GM23338 (cell line): ENCODE data around the gene OR1N2. TPM values are rescaled to one million over a fixed set of nuclear protein-coding genes. Genes with fewer than 3 reads are reported as not detected.

Experiments used
- ATAC-seq: fragments of 200-7000 bp; cut with Tn5 transposase; 3 replicates; pipeline ENCODE4 v1.9.1; 2020
- DNase-seq: peaks from one replicate; pipeline ENCODE4 v3.0.0-alpha.2; 2015; ENCODE audit warnings: low spot score
- H2AFZ ChIP-seq: fragments of 200-600 bp; sonication (generic); 2 replicates; pipeline ENCODE4 v1.8.0; 2016; ENCODE audit warnings: antibody characterized with exemption, mild to moderate bottlenecking, moderate library complexity
- H3F3A ChIP-seq: fragments of 200-600 bp; sonication (generic); replicated peaks from 2 replicates; pipeline ENCODE4 v1.8.0; 2017; ENCODE audit warnings: antibody characterized with exemption, mixed run types, low read depth
- H3K27ac ChIP-seq: fragments of 200-600 bp; sonication (generic); 2 replicates; pipeline ENCODE4 v1.6.1; 2016; ENCODE audit warnings: low read depth
- H3K27me3 ChIP-seq: fragments of 200-600 bp; sonication (generic); 2 replicates; pipeline ENCODE4 v1.8.0; 2016; ENCODE audit warnings: mild to moderate bottlenecking, mixed run types, moderate library complexity; ENCODE audit not compliant: insufficient read depth
- H3K36me3 ChIP-seq: fragments of 200-600 bp; sonication (generic); 2 replicates; pipeline ENCODE4 v1.8.0; 2016; ENCODE audit warnings: mild to moderate bottlenecking; ENCODE audit not compliant: insufficient read depth
- H3K4me1 ChIP-seq: fragments of 200-600 bp; sonication (generic); 2 replicates; pipeline ENCODE4 v1.8.0; 2016; ENCODE audit warnings: mild to moderate bottlenecking, moderate library complexity; ENCODE audit not compliant: insufficient read depth
- H3K4me2 ChIP-seq: fragments of 200-600 bp; sonication (generic); 2 replicates; pipeline ENCODE4 v1.7.1; 2017; ENCODE audit warnings: mixed run types
- H3K4me3 ChIP-seq: fragments of 200-600 bp; sonication (generic); 2 replicates; pipeline ENCODE4 v1.6.1; 2016; ENCODE audit warnings: mixed run types
- H3K79me2 ChIP-seq: fragments of 200-600 bp; sonication (generic); replicated peaks from 2 replicates; pipeline ENCODE4 v1.8.0; 2017; ENCODE audit warnings: mild to moderate bottlenecking; ENCODE audit not compliant: insufficient read depth
- H3K9me2 ChIP-seq: fragments of 200-600 bp; sonication (generic); 2 replicates; pipeline ENCODE4 v1.8.0; 2017; ENCODE audit not compliant: insufficient read depth
- H4K20me1 ChIP-seq: fragments of 200-600 bp; sonication (generic); replicated peaks from 2 replicates; pipeline ENCODE4 v1.8.0; 2017; ENCODE audit warnings: mild to moderate bottlenecking; ENCODE audit not compliant: insufficient read depth
- H3K27ac Mint-ChIP-seq: 2 replicates; pipeline ENCODE4 v1.8.0; 2020; ENCODE audit warnings: inconsistent platforms, mild to moderate bottlenecking, moderate library complexity, mixed read lengths
- H3K27me3 Mint-ChIP-seq: 3 replicates; pipeline ENCODE4 v1.8.0; 2022; ENCODE audit warnings: low read depth, mild to moderate bottlenecking, moderate library complexity, mixed read lengths, inconsistent platforms; ENCODE audit not compliant: insufficient read depth, poor library complexity
- H3K36me3 Mint-ChIP-seq: 3 replicates; pipeline ENCODE4 v1.8.0; 2021; ENCODE audit warnings: low read depth, mild to moderate bottlenecking, inconsistent platforms, moderate library complexity, mixed read lengths
- H3K4me1 Mint-ChIP-seq: 3 replicates; pipeline ENCODE4 v1.8.0; 2020; ENCODE audit warnings: mild to moderate bottlenecking, inconsistent platforms, mixed read lengths
- H3K4me3 Mint-ChIP-seq: 3 replicates; pipeline ENCODE4 v1.8.0; 2021; ENCODE audit warnings: moderate library complexity, mild to moderate bottlenecking, inconsistent platforms, mixed read lengths
- H3K9me3 Mint-ChIP-seq: 3 replicates; pipeline ENCODE4 v1.8.0; 2020; ENCODE audit warnings: moderate library complexity, mild to moderate bottlenecking, inconsistent platforms, mixed read lengths
- CREB1 ChIP-seq: fragments of 250-450 bp; sonication (Bioruptor Pico); IDR thresholded peaks from 2 replicates; pipeline ENCODE4 v1.5.0; 2020; ENCODE audit warnings: low read depth, mild to moderate bottlenecking, moderate library complexity
- EZH2 ChIP-seq: fragments of 200-600 bp; sonication (generic); IDR thresholded peaks from one replicate; pipeline ENCODE4 v1.8.0; 2017; ENCODE audit warnings: antibody characterized with exemption, mild to moderate bottlenecking, low read depth; ENCODE audit not compliant: unreplicated experiment
- POLR2AphosphoS5 ChIP-seq: IDR thresholded peaks from 2 replicates; pipeline ENCODE4 v1.6.1; 2016; ENCODE audit warnings: antibody characterized with exemption, low read depth
- ZNF114 ChIP-seq: fragments of 250-450 bp; sonication (Bioruptor Pico); IDR thresholded peaks from 2 replicates; pipeline ENCODE4 v1.5.0; 2020; ENCODE audit warnings: mild to moderate bottlenecking, moderate library complexity
- ZNF331 ChIP-seq: fragments of 250-450 bp; sonication (Bioruptor Pico); IDR thresholded peaks from 2 replicates; pipeline ENCODE4 v1.5.0; 2020; ENCODE audit warnings: low read depth, mild to moderate bottlenecking, moderate library complexity
- polyA plus RNA-seq: library from polyadenylated mRNA; unstranded; fragments of >200 nt; fragmentation: Nextera tagmentation; extraction: Ambion mirVana; gene quantifications from 2 replicates; pipeline ENCODE4 v1.2.1, GENCODE V29; 2016
- total RNA-seq: library from RNA; depleted of rRNA; stranded (reverse); fragments of >200 nt; shearing (Covaris generic); gene quantifications from 2 replicates; pipeline ENCODE4 v1.2.3, GENCODE V29; 2014
- TF ChIP-seq, protein P1 (sequence below): IDR thresholded peaks from 2 replicates; pipeline ENCODE4 v1.6.1; 2016; ENCODE audit warnings: antibody characterized with exemption
- TF ChIP-seq, protein P2 (sequence below), 2 experiments: fragments of 200-600 bp in 1 of 2; sonication (generic) in 1 of 2; conservative IDR thresholded peaks; 2 replicates each; pipeline versions ENCODE4 v1.5.1 to v1.6.1; 2016 to 2017; ENCODE audit warnings: antibody characterized with exemption in 2 of 2, low read depth in 2 of 2, mild to moderate bottlenecking in 2 of 2, moderate library complexity in 1 of 2
- TF ChIP-seq, protein P3 (sequence below): fragments of 250-450 bp; sonication (Bioruptor Pico); IDR thresholded peaks from 2 replicates; pipeline ENCODE4 v1.5.0; 2020; ENCODE audit warnings: mild to moderate bottlenecking, moderate library complexity

OR1N2 gene
- total and polyA plus RNA-seq, 2 experiments from 2014 or later, result not detected

DNA sequence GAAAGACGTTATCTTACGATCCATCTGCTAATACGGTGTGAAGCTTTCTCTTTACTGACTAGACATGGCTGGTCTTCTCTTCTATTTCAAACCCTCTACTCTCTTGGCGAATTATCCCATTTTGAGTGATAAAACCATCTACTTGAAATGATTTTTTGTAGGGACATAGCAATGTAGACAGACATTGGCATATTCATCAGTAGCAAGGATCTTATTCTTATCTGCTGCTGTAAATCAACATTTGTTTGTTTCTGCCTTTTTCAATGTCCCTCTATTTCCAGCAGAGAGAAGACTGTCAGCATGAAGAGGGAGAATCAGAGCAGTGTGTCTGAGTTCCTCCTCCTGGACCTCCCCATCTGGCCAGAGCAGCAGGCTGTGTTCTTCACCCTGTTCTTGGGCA, 34.1 kb upstream of the OR1N2 start, which contains the start of gene OR1J4:
Gene OR1J4 (plus strand): TSS at position 301 of the 400 bp plus-strand sequence. CDS start 0 bp downstream, at position 301.
- H3K4me1 ChIP-seq, result no peaks in the 10 kb centered on the region
- peaks cover 7% of the 10 kb centered on the region; the same call in 1 of the 2 replicates for H3K27me3 ChIP-seq
- Mint-ChIP-seq H3K4me3 (no peak within 1 kb of the TSS), H3K27ac (no peak within 1 kb of the TSS), H3K27me3 (no peaks in the 10 kb centered on the region), H3K9me3 (peaks cover 34% of the 10 kb centered on the region), H3K4me1 (no peaks in the 10 kb centered on the region), H3K36me3 (no peaks in the 10 kb centered on the region; the same call in 2 of the 3 replicates)
- no peak within 1 kb of the TSS for H3K4me2 ChIP-seq
- TF ChIP-seq, protein P1, sequence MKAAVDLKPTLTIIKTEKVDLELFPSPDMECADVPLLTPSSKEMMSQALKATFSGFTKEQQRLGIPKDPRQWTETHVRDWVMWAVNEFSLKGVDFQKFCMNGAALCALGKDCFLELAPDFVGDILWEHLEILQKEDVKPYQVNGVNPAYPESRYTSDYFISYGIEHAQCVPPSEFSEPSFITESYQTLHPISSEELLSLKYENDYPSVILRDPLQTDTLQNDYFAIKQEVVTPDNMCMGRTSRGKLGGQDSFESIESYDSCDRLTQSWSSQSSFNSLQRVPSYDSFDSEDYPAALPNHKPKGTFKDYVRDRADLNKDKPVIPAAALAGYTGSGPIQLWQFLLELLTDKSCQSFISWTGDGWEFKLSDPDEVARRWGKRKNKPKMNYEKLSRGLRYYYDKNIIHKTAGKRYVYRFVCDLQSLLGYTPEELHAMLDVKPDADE, result no peak
- TF ChIP-seq POLR2AphosphoS5 (no peak), ZNF331 (CRISPR knock-in tag) (no peak), CREB1 (CRISPR knock-in tag) (no peak), EZH2 (no peak), ZNF114 (CRISPR knock-in tag) (no peak)
- TF ChIP-seq, protein P2, sequence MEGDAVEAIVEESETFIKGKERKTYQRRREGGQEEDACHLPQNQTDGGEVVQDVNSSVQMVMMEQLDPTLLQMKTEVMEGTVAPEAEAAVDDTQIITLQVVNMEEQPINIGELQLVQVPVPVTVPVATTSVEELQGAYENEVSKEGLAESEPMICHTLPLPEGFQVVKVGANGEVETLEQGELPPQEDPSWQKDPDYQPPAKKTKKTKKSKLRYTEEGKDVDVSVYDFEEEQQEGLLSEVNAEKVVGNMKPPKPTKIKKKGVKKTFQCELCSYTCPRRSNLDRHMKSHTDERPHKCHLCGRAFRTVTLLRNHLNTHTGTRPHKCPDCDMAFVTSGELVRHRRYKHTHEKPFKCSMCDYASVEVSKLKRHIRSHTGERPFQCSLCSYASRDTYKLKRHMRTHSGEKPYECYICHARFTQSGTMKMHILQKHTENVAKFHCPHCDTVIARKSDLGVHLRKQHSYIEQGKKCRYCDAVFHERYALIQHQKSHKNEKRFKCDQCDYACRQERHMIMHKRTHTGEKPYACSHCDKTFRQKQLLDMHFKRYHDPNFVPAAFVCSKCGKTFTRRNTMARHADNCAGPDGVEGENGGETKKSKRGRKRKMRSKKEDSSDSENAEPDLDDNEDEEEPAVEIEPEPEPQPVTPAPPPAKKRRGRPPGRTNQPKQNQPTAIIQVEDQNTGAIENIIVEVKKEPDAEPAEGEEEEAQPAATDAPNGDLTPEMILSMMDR (conservative IDR thresholded peaks at IDR 0.05; ENCODE audit: low read depth in 2 of 2), result no peak
- TF ChIP-seq, protein P3, sequence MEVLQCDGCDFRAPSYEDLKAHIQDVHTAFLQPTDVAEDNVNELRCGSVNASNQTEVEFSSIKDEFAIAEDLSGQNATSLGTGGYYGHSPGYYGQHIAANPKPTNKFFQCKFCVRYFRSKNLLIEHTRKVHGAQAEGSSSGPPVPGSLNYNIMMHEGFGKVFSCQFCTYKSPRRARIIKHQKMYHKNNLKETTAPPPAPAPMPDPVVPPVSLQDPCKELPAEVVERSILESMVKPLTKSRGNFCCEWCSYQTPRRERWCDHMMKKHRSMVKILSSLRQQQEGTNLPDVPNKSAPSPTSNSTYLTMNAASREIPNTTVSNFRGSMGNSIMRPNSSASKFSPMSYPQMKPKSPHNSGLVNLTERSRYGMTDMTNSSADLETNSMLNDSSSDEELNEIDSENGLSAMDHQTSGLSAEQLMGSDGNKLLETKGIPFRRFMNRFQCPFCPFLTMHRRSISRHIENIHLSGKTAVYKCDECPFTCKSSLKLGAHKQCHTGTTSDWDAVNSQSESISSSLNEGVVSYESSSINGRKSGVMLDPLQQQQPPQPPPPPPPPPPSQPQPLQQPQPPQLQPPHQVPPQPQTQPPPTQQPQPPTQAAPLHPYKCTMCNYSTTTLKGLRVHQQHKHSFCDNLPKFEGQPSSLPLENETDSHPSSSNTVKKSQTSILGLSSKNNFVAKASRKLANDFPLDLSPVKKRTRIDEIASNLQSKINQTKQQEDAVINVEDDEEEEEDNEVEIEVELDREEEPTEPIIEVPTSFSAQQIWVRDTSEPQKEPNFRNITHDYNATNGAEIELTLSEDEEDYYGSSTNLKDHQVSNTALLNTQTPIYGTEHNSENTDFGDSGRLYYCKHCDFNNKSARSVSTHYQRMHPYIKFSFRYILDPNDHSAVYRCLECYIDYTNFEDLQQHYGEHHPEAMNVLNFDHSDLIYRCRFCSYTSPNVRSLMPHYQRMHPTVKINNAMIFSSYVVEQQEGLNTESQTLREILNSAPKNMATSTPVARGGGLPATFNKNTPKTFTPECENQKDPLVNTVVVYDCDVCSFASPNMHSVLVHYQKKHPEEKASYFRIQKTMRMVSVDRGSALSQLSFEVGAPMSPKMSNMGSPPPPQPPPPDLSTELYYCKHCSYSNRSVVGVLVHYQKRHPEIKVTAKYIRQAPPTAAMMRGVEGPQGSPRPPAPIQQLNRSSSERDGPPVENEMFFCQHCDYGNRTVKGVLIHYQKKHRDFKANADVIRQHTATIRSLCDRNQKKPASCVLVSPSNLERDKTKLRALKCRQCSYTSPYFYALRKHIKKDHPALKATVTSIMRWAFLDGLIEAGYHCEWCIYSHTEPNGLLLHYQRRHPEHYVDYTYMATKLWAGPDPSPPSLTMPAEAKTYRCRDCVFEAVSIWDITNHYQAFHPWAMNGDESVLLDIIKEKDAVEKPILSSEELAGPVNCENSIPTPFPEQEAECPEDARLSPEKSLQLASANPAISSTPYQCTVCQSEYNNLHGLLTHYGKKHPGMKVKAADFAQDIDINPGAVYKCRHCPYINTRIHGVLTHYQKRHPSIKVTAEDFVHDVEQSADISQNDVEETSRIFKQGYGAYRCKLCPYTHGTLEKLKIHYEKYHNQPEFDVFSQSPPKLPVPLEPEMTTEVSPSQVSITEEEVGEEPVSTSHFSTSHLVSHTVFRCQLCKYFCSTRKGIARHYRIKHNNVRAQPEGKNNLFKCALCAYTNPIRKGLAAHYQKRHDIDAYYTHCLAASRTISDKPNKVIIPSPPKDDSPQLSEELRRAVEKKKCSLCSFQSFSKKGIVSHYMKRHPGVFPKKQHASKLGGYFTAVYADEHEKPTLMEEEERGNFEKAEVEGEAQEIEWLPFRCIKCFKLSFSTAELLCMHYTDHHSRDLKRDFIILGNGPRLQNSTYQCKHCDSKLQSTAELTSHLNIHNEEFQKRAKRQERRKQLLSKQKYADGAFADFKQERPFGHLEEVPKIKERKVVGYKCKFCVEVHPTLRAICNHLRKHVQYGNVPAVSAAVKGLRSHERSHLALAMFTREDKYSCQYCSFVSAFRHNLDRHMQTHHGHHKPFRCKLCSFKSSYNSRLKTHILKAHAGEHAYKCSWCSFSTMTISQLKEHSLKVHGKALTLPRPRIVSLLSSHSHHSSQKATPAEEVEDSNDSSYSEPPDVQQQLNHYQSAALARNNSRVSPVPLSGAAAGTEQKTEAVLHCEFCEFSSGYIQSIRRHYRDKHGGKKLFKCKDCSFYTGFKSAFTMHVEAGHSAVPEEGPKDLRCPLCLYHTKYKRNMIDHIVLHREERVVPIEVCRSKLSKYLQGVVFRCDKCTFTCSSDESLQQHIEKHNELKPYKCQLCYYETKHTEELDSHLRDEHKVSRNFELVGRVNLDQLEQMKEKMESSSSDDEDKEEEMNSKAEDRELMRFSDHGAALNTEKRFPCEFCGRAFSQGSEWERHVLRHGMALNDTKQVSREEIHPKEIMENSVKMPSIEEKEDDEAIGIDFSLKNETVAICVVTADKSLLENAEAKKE (CRISPR knock-in tag), result no peak
- H3F3A ChIP-seq, result no peaks in the 10 kb centered on the region
- no peak within 1 kb of the TSS for H2AFZ ChIP-seq
- no peaks in the 10 kb centered on the region for H3K9me2 ChIP-seq
- DNase-seq (no peak), ATAC-seq (no peak)
- no peak within 1 kb of the TSS for H3K4me3 ChIP-seq
- H3K27ac ChIP-seq, result no peak within 1 kb of the TSS
- no peaks in the 10 kb centered on the region for H3K79me2 ChIP-seq
- H3K36me3 ChIP-seq, result no peaks in the 10 kb centered on the region; the same call in 1 of the 2 replicates
- no peaks in the 10 kb centered on the region for H4K20me1 ChIP-seq
